Lower leg skin (tissue), 3 donors: ENCODE data around the gene IGFBP7.

Experiments used
- POLR2A ChIP-seq, 2 donors: fragments of 450-650 bp; IDR thresholded peaks; one replicate each; pipeline ENCODE4 v1.6.1; 2016 to 2017; ENCODE audit warnings: antibody characterized with exemption in 2 of 2, mild to moderate bottlenecking in 1 of 2, moderate library complexity in 1 of 2
- TF ChIP-seq, protein P1 (sequence below), 3 donors: fragments of 450-650 bp; IDR thresholded peaks; one replicate each; pipeline ENCODE4 v1.5.1; 2016; ENCODE audit warnings: antibody characterized with exemption in 3 of 3, mild to moderate bottlenecking in 3 of 3, moderate library complexity in 2 of 3

DNA sequence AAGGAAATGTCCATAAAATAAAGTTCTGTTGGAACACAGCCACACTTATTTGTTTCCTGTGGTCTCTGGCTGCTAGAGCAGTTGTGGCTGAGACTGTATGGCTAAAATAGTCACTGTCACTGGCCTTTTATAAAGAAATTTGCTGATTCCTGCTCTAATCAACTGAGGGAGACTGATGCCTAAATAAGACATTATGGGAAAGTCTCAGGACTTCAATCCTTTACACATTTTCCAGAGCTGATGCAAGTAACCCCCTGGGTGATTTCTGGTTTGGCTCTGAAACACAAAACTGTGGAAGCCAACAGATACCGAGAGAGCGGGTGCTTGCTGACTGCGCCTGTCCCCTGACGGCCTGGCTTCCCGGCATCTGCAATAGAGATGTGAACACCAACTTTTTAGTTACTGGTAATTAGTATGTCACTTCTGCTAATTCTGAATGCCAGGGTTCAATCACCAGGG is 67.4 kb downstream of the IGFBP7 start:
- TF ChIP-seq, protein P1, sequence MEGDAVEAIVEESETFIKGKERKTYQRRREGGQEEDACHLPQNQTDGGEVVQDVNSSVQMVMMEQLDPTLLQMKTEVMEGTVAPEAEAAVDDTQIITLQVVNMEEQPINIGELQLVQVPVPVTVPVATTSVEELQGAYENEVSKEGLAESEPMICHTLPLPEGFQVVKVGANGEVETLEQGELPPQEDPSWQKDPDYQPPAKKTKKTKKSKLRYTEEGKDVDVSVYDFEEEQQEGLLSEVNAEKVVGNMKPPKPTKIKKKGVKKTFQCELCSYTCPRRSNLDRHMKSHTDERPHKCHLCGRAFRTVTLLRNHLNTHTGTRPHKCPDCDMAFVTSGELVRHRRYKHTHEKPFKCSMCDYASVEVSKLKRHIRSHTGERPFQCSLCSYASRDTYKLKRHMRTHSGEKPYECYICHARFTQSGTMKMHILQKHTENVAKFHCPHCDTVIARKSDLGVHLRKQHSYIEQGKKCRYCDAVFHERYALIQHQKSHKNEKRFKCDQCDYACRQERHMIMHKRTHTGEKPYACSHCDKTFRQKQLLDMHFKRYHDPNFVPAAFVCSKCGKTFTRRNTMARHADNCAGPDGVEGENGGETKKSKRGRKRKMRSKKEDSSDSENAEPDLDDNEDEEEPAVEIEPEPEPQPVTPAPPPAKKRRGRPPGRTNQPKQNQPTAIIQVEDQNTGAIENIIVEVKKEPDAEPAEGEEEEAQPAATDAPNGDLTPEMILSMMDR (IDR thresholded peaks at IDR 0.05), result no peak
- TF ChIP-seq POLR2A (IDR thresholded peaks at IDR 0.05), result no peak
